ENCODE data around the gene CELA3B.
"Not testable (repeated sequence)": the region's sequence is repeated elsewhere in the genome, so short reads cannot be mapped to it uniquely, and the experiment has no call there.

Gene CELA3B

DNA sequence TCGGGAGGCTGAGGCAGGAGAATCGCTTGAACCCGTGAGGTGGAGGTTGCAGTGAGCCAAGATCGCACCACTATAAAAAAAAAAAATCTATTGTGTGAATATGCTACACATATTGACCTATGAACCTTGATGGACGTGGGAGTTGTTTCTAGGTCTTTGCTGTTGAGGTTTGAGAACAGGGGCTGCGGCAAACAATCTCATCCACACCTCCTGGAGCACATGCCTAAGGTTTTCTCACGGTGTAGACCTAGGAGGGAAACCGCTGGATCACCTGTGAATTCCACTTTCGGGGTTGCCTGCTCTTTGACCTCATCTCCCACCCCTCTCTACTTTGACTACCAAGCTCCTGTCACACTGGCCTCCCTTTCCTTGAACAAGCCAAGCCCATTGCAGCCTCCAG, 1.5 kb upstream of the CELA3B start:
- not testable (repeated sequence) for DNase-seq (ENCODE audit: low spot score)

DNA sequence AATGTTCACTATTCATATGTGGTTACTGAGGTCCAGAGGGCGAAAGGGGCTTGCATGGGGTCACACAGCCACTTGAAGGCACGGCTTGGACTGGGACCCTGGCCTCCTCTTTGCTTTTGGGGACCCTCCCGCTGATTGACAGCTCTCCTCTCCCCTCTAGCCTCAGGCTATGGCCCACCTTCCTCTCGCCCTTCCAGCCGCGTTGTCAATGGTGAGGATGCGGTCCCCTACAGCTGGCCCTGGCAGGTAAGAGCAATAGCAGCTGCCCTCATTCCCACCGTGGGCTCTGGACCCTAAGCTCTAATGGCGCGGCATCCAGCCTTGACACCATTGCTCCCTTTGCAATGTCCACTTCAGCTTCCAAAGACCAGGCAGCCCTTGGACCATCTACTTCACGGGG, 1.4 kb downstream of the CELA3B start:
- DNase-seq (ENCODE audit: low spot score) = not testable (repeated sequence)

DNA sequence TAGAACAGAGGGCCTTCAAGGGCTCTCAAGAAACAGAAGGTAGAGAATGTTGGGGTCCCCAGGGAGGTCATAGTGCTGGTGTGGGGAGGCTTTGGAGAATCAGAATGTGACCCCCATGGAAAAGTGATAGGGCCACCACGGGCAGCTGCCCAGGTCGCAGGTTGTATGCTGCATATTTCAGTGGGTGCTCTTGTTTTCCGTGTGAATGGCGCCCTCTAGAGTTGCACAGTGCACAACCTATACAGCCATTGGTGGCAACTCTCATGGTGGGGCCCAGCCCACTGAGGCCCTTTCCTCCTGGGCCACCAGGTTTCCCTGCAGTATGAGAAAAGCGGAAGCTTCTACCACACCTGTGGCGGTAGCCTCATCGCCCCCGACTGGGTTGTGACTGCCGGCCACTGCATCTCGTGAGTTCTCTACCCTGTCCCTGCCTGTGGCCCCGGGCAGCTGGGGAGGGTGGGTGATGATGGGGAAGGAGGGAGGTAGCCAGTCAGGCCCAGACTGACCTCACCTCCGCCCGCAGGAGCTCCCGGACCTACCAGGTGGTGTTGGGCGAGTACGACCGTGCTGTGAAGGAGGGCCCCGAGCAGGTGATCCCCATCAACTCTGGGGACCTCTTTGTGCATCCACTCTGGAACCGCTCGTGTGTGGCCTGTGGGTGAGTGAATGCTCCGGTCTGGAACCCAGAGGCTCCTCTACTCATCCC, 3.8 kb downstream of the CELA3B start:
- not testable (repeated sequence) for DNase-seq (ENCODE audit: low spot score)

DNA sequence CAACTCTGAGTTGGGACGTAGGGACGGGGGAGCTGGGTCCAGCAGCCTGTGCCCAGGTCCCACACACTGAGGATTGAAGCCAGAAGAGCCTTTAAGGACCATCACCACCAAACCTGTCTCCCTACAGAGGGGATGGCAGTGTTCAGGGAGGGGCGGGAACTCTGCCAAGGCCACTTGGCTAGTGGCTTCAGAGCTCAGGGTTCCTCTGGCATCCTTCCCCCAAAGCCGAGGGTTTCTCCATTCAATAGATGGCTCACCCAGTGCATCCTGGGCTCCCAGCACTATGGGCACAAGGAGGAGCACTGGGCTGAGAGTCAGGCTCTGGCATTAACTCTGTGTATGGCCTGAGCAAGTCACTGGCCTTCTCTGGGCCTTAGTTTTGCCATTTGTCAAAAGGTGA, 4.4 kb downstream of the CELA3B start:
- DNase-seq (ENCODE audit: low spot score) = not testable (repeated sequence)

DNA sequence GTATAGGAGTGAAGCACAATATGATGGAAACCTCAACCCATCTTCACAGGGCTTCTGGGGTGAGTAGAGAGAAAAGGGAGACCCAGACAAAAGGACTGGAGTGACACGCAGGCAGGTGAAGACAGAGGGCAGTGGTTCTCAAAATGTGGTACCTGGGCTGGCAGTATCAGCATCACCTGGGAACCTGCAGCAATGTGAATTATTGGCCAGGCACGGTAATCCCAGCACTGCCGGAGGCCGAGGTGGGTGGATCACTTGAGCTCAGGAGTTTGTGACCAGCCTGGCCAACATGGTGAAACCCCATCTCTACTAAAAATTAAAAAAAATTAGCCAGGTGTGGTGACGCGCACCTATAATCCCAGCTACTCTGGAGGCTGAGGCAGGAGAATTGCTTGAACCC, 5.3 kb downstream of the CELA3B start:
- DNase-seq (ENCODE audit: low spot score) = not testable (repeated sequence)

DNA sequence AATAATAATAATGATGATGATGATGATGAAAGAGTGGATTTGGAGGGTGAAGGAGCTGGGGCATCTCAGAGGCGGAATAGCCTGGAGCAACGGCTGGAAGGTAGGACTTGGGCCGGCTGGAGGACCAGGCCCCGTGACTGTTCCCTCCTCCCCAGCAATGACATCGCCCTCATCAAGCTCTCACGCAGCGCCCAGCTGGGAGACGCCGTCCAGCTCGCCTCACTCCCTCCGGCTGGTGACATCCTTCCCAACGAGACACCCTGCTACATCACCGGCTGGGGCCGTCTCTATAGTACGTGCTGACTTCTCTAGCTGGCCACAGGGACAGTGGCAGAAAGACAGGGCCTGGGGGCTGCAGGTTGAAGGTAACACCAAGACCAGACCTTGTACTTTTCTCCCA, 6.7 kb downstream of the CELA3B start:
- not testable (repeated sequence) for DNase-seq (ENCODE audit: low spot score)

DNA sequence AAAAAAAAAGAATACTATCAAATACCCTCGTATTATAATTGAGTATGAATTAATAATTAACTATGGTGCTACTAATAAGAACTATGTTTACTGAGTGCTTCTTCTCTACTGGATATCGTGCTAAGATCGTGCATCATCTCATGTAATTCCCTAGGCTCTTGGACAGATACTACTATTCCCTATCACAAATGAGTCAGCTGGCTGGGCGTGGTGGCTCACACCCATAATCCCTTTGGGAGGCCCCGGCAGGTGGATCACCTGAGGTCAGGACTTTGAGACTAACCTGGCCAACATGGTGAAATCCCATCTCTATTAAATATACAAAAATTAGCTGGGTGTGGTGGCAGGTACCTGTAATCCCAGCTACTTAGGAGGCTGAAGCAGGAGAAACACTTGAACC, 9.1 kb downstream of the CELA3B start:
- not testable (repeated sequence) for DNase-seq (ENCODE audit: low spot score)

DNA sequence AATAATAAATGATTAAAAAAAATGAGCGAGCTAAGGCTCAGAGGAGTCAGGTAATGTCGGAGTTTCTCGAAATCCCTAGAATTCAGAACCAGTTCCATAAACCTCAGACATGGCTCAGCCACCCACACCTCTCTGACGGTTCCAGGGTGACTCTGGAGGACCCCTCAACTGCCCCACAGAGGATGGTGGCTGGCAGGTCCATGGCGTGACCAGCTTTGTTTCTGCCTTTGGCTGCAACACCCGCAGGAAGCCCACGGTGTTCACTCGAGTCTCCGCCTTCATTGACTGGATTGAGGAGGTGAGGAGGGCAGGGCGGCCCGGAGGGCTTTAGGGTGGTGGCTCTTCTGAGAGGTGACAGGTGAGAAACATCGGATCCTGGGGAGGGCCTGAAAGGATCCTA, 9.6 kb downstream of the CELA3B start:
- DNase-seq (ENCODE audit: low spot score) = not testable (repeated sequence)

DNA sequence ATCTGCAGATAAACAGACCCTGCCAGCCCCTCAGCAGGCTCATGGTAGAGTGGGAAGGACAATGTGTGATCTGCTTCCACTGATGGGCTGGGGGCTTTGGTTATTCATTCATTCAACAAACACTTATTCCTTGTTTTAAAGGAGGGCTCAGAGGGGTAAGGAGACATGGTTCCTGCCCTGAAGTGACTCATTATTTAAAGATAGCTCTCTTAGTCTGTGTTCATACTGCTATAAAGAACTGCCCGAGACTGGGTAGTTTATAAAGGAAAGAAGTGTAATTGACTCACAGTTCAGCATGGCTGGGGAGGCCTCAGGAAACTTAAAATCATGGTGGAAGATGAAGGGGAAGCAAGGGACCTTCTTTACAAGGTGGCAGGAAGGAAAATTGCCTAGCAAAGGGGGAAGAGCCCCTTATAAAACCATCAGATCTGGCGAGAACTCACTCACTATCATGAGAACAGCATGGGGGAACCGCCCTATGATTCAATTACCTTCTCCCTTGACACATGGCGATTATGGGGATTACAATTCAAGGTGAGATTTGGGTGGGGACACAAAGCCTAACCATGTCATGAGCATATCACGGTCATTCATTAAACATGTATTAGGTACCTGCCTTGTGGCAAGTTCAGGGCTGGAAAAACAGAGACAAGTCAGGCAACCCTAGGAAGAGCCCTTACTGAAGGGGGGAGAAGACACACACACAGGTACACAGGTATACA, 13.0 kb downstream of the CELA3B start:
- not testable (repeated sequence) for DNase-seq (ENCODE audit: low spot score)

DNA sequence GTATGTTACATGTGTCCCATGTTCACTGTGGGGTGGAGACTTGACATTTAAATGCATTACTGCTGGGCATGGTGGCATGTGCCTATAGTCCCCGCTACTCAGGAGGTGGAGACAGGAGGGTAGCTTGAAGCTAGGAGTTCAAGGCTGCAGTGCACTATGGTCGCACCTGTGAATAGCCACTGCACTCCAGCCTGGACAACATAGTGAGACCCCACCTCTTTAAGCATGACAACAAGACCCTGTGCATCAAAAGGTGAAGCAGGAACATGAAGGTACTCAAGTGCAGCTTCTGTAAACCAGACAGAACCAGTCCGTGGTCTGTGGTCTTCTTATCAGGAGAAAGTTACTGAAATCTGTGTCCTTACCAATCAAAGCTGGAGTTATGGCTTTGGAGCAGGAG, 15.4 kb downstream of the CELA3B start:
- DNase-seq (ENCODE audit: low spot score) = not testable (repeated sequence)

DNA sequence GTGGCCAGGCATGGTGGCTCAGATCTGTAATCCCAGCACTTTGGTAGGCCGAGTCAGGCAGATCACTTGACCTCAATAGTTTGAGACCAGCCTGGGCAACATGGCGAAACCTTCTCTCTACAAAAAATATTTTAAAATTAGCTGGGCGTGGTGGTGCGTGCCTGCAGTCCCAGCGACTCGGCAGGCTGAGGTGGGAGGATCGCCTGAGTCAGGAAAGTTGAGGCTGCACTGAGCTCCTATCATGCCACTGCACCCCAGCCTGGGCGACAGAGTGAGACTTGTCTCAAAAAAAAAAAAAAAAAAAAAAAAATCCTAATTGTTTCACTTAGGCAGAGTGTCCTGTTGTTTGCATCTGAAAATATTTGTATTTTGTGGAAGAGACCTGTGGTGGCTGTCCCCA, 17.9 kb downstream of the CELA3B start:
- DNase-seq (ENCODE audit: low spot score) = not testable (repeated sequence)

DNA sequence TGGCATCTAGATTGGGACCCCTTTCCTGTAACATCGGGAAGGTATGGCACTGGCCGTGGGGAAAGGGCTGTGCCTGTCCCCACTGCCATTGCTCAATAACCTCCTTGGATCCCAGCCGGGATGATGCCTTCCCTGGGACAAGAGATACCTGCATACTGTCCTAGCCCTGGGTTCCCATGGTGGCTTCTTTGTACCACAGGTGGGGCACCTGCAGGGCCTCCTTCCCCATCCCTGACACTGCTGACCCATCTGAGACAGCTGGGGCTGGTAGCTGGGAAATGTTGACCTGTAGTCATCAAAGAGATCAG, 19.8 kb downstream of the CELA3B start:
- DNase-seq (ENCODE audit: low spot score) = not testable (repeated sequence)

DNA sequence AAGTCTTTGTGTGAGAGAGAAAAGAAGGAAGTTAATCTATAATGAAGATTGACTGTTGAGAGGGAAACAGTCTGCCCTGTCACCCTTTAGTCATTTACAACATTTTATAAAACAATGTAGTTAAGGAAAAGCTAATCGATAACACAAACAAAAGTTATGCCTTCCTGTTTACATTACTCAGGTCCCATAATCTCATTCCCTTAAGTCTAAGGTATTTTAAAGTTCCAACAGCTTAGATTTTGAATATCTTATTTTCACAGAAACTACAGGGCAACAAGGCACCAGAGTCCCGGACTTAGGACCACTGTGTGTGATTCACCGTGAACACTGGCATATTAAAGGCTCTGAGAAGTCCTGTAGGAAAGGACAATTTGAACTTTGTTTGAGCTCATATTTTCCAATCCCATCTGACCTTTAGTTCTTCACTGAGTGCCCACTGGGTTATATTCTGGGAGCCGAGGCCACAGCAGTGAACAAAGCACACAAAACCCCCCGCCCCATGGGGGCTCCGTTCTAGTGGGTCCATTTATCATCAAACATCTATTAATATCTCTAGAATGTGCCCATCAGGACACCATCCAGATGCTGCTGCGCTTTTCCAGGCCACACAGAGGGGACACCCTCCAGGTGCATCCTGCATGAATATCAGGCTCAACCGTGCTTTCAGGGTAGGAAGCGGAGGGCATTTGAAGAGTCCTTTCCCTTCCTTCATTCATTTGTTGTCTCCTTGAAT, 21.2 kb downstream of the CELA3B start:
- not testable (repeated sequence) for DNase-seq (ENCODE audit: low spot score)

DNA sequence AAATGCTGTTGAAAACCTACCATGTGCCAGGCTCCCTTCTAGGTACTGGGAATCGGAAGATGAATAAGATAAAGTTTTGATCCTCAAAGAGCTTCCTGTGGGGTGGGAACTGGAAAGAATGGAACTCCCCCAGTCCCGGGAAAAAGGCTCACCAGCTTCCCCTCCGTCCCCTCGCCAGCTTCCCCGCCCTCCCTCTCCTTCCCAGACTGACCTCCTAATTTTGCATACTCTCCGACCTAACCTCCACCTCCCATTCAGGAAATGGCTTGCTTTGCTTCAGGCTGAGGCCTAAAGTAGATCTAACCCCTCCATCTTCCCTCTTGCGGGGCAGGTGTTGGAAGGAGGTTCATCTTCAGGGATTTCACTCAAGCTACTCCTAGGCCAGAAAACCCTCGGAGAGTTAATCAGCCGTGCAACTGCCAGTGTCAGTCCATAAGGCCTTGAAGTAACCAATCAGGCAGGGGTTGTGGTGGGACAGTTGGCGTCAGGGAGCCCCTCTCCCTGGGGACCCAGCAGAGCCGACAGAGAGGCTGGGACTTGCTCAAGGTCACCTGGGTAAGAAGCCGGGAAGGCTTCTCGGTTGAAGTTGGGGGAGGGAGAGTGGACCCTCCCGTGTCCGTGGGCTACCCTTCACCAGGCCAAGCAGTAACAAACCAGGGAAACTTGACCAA, 21.9 kb downstream of the CELA3B start:
- DNase-seq (ENCODE audit: low spot score) = not testable (repeated sequence)

DNA sequence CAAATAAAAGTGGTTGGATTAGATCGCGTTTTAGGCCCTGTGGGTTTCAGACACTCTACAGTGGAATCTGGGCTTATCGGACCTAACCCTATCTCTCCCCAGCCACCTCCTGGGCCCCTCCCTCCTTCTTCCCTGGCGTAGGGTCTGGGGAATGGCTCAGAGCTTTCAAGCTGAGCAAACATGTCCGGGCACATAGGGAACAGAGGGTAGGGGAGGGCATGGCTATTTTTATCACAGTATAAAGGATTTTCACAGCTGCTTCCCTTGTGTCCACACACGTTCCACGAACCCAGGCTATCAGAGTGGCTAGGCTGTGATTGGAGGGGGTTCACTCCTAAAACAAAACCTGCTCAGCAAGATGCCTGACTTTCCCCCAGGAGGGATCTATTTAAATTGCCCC, 22.8 kb downstream of the CELA3B start:
- not testable (repeated sequence) for DNase-seq (ENCODE audit: low spot score)

DNA sequence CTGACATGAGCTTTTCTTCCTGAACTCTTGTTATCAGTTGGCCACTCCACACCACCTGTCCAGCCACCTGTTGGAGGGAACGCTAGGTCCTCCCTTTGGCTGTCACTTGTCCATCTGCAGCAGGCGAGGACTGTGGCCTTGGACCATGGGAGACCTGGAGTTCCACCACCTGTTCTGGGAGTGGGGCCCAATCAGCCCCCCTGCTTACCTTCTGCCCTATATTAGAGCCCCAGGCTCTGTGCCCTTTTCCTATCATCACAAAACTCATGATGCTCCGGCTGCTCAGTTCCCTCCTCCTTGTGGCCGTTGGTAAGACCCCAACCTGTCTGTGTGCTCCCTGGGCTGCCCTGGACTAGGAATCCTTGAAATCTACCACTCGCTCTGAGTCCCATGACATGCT, 24.6 kb downstream of the CELA3B start, which contains the start of gene CELA3A:
CELA3A (plus strand) TSS at position 249 of the 400 bp plus-strand sequence; CDS start at position 267, 18 bp downstream.
- no peak for DNase-seq (ENCODE audit: low spot score)

DNA sequence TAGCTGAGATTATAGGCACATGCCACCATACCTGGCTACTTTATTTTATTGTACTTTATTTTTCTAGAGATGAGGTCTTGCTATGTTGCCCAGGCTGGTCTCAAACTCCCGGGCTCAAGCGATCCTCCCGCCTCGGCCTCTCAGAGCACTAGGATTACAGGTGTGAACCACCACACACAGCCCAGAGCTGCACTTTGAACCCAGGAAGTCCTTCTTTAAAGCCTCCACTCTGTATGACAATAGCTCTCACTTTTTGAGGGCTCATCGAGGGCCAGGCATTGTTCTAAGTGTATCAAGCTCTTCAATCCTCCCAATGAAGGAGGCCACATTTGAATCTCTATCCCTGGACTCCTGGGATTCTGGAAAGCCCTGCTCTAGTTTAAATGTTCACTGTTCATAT, 25.6 kb downstream of the CELA3B start:
- not testable (repeated sequence) for DNase-seq (ENCODE audit: low spot score)

DNA sequence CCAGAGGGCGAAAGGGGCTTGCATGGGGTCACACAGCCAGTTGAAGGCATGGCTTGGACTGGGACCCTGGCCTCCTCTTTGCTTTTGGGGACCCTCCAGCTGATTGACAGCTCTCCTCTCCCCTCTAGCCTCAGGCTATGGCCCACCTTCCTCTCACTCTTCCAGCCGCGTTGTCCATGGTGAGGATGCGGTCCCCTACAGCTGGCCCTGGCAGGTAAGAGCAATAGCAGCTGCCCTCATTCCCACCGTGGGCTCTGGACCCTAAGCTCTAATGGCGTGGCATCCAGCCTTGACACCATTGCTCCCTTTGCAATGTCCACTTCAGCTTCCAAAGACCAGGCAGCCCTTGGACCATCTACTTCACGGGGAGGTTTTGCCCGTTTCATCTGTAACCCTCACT, 26.1 kb downstream of the CELA3B start:
- not testable (repeated sequence) for DNase-seq (ENCODE audit: low spot score)

DNA sequence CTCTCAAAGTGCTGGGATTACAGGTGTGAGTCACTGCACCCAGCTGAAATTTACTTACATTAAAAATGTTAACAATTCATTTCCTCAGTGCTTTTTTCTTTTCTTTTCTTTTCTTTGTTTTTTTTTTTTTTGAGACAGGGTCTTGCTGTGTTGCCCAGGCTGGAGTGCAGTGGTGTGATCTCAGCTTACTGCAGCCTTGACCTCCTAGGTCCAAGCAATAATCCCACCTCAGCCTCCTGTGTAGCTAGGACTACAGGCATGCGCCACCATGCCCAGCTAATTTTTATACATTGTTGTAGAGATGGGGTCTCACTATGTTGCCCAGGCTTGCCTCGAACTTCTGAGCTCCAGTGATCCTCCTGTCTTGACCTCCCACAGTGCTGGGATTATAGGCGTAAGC, 27.1 kb downstream of the CELA3B start:
- DNase-seq (ENCODE audit: low spot score) = not testable (repeated sequence)

DNA sequence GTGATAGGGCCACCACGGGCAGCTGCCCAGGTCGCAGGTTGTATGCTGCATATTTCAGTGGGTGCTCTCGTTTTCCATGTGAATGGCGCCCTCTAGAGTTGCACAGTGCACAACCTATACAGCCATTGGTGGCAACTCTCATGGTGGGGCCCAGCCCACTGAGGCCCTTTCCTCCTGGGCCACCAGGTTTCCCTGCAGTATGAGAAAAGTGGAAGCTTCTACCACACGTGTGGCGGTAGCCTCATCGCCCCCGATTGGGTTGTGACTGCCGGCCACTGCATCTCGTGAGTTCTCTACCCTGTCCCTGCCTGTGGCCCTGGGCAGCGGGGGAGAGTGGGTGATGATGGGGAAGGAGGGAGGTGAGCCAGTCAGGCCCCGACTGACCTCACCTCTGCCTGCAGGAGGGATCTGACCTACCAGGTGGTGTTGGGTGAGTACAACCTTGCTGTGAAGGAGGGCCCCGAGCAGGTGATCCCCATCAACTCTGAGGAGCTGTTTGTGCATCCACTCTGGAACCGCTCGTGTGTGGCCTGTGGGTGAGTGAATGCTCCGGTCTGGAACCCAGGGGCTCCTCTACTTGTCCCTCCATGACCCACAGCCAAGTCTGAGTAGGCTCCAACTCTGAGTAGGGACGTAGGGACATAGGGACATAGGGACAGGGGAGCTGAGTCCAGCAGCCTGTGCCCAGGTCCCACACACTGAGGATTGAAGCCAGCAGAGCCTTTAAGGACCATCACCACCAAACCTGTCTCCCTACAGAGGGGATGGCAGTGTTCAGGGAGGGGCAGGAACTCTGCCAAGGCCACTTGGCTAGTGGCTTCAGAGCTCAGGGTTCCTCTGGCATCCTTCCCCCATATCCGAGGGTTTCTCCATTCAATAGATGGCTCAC, 28.7 kb downstream of the CELA3B start:
- not testable (repeated sequence) for DNase-seq (ENCODE audit: low spot score)

DNA sequence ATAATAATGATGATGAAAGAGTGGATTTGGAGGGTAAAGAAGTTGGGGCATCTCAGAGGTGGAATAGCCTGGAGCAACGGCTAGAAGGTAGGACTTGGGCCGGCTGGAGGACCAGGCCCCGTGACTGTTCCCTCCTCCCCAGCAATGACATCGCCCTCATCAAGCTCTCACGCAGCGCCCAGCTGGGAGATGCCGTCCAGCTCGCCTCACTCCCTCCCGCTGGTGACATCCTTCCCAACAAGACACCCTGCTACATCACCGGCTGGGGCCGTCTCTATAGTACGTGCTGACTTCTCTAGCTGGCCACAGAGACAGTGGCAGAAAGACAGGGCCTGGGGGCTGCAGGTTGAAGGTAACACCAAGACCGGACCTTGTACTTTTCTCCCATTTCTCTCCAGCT, 29.9 kb downstream of the CELA3B start:
- DNase-seq (ENCODE audit: low spot score) = not testable (repeated sequence)
